ENCODE measurements around the gene C1QTNF5. TPM values are rescaled to one million over a fixed set of nuclear protein-coding genes. Genes with fewer than 3 reads are reported as not detected.

C1QTNF5 gene
- total and polyA plus RNA-seq, 2 of the 8 experiments (the other 6 are each of a cell fraction or from before 2014, with no cell fraction given): 2.2 to 2.7 TPM

DNA sequence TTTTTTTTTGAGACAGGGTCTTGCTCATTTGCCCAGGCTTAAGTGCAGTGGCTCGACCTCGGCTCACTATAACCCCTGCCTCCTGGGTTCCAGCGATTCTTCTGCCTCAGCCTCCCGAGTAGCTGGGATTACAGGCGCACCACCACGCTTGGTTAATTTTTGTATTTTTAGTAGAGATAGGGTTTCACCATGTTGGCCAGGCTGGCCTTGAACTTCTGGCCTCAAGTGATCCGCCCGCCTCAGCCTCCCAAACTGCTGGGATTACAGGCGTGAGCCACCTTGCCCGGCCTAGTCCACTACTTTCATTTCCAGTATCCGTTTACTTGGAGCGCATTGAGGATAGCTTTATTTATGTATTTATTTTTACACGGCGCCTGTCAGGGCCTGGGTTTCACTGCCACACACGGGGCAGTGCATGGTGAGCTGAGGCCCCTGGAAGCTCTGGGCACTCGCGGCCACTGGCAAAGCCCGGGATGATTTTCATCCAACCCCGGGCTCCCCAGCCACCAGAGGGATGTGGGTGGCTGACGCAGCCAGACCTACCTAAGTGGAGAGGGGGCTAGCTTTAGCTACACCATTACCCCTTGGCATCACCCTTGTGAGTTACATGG, 17.7 kb downstream of the C1QTNF5 start (continued):
- TF ChIP-seq POU5F1 (IDR thresholded peaks at IDR 0.05; ENCODE audit: low read depth, low read length) (no peak), RFX5 (IDR thresholded peaks at IDR 0.05; ENCODE audit: borderline replicate concordance, low read depth, low read length) (no peak)

Measured in H1 (cell line).